CD4-positive, alpha-beta T cell (primary cell): ENCODE measurements around the gene PACSIN3. TPM values are rescaled to one million over a fixed set of nuclear protein-coding genes. Genes with fewer than 3 reads are reported as not detected.

ENCODE experiments used
- ATAC-seq: fragments of 200-7000 bp; cut with Tn5 transposase; one replicate; pipeline ENCODE4 v1.10.0; 2022; ENCODE audit warnings: mild to moderate bottlenecking; ENCODE audit not compliant: poor library complexity
- CTCF ChIA-PET: fragments of 350-600 bp; sonication (Branson Sonifier 250); formaldehyde crosslinking; loops from one replicate; lab custom pipeline; 2021; ENCODE audit warnings: antibody characterized with exemption, inconsistent platforms; lab: Charles Lee
- POLR2A ChIA-PET: fragments of 350-600 bp; sonication (Branson Sonifier 250); formaldehyde crosslinking; loops from one replicate; lab custom pipeline; 2021; ENCODE audit warnings: antibody characterized with exemption, inconsistent platforms; lab: Charles Lee
- DNase-seq, 14 experiments: peaks; one replicate each; pipeline ENCODE4 v3.0.0-alpha.2; 2013 to 2020; ENCODE audit warnings: mixed read lengths in 2 of 14
- H3K27ac ChIP-seq, 2 donors: one replicate each; pipeline versions ENCODE4 v1.5.1 to v1.7.0; 2013; ENCODE audit warnings: low read length in 2 of 2, low read depth in 1 of 2, mild to moderate bottlenecking in 1 of 2
- H3K27me3 ChIP-seq, 2 experiments: 1 replicate in 1 of 2; 2 replicates in 1 of 2; pipeline versions ENCODE4 v1.6.1 to v1.7.0; 2013; ENCODE audit warnings: low read length in 2 of 2, control low read depth in 1 of 2, mild to moderate bottlenecking in 1 of 2, moderate library complexity in 1 of 2; ENCODE audit not compliant: insufficient read depth in 2 of 2, control insufficient read depth in 1 of 2
- H3K36me3 ChIP-seq: one replicate; pipeline ENCODE4 v1.6.1; 2013; ENCODE audit warnings: low read length, control low read depth; ENCODE audit not compliant: insufficient read depth
- H3K4me1 ChIP-seq: one replicate; pipeline ENCODE4 v1.6.1; 2013; ENCODE audit warnings: low read length, control low read depth; ENCODE audit not compliant: insufficient read depth
- H3K4me3 ChIP-seq: one replicate; pipeline ENCODE4 v1.5.1; 2013; ENCODE audit warnings: mild to moderate bottlenecking, low read length, moderate library complexity
- H3K9me3 ChIP-seq, 2 experiments: 1 replicate in 1 of 2; 2 replicates in 1 of 2; pipeline versions ENCODE4 v1.6.1 to v1.7.0; 2013; ENCODE audit warnings: low read length in 2 of 2, mild to moderate bottlenecking in 2 of 2, control low read depth in 1 of 2, moderate library complexity in 1 of 2; ENCODE audit not compliant: control insufficient read depth in 1 of 2, insufficient read depth in 1 of 2
- H3K27ac Mint-ChIP-seq: one replicate; pipeline ENCODE4 v1.8.0; 2020; ENCODE audit warnings: mixed read lengths
- H3K27me3 Mint-ChIP-seq: one replicate; pipeline ENCODE4 v1.8.0; 2021; ENCODE audit warnings: mixed read lengths
- H3K36me3 Mint-ChIP-seq: one replicate; pipeline ENCODE4 v1.8.0; 2021; ENCODE audit warnings: low read depth, mixed read lengths
- H3K4me1 Mint-ChIP-seq: one replicate; pipeline ENCODE4 v1.8.0; 2021; ENCODE audit warnings: low read depth, mixed read lengths
- H3K4me3 Mint-ChIP-seq: one replicate; pipeline ENCODE4 v1.8.0; 2020; ENCODE audit warnings: mild to moderate bottlenecking, mixed read lengths
- H3K9me3 Mint-ChIP-seq: one replicate; pipeline ENCODE4 v1.8.0; 2020; ENCODE audit warnings: mixed read lengths
- intact Hi-C, 2 experiments: fragments of 100-400 bp; cut with DNase I in 1 of 2; cut with micrococcal nuclease in 1 of 2; formaldehyde crosslinking; loops; one replicate each; pipeline versions ENCODE4 v1.15.1 to v1.9.0; 2023 to 2025; cut with DNase I, micrococcal nuclease
- total RNA-seq, 174 experiments: library from RNA in 2 of 174; stranded (reverse) in 2 of 174; gene quantifications; one replicate each; pipeline ENCODE4 v1.2.3 and lab custom pipeline; 2021 to 2026
- TF ChIP-seq, protein P1 (sequence below): fragments of 200-600 bp; IDR thresholded peaks from one replicate; pipeline ENCODE4 v1.8.0; 2022; ENCODE audit warnings: antibody characterized with exemption, mild to moderate bottlenecking

PACSIN3 gene
- total RNA-seq, 2 experiments from 2014 or later, result 0.27 TPM; not detected in 1

- Mint-ChIP-seq H3K36me3 (peaks cover 19% of the 10 kb centered on the region), H3K4me1 (no peaks in the 10 kb centered on the region), H3K27me3 (no peaks in the 10 kb centered on the region), H3K4me3 (no peak overlapping the region), H3K27ac (no peak overlapping the region), H3K9me3 (no peaks in the 10 kb centered on the region)
- Histone ChIP-seq H3K27me3 (no peaks in the 10 kb centered on the region), H3K4me3 (no peak overlapping the region), H3K27ac (no peak overlapping the region), H3K9me3 (no peaks in the 10 kb centered on the region), H3K4me1 (no peaks in the 10 kb centered on the region), H3K36me3 (peaks cover 9% of the 10 kb centered on the region)
- ATAC-seq, result no peak
- TF ChIP-seq, protein P1, sequence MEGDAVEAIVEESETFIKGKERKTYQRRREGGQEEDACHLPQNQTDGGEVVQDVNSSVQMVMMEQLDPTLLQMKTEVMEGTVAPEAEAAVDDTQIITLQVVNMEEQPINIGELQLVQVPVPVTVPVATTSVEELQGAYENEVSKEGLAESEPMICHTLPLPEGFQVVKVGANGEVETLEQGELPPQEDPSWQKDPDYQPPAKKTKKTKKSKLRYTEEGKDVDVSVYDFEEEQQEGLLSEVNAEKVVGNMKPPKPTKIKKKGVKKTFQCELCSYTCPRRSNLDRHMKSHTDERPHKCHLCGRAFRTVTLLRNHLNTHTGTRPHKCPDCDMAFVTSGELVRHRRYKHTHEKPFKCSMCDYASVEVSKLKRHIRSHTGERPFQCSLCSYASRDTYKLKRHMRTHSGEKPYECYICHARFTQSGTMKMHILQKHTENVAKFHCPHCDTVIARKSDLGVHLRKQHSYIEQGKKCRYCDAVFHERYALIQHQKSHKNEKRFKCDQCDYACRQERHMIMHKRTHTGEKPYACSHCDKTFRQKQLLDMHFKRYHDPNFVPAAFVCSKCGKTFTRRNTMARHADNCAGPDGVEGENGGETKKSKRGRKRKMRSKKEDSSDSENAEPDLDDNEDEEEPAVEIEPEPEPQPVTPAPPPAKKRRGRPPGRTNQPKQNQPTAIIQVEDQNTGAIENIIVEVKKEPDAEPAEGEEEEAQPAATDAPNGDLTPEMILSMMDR, result no peak
- ChIA-PET POLR2A (no interaction called here), CTCF (no interaction called here)
- no peak for DNase-seq
- intact Hi-C loops, result no loop called here
Observed at GRCh38 chr11:47137476-47137875, 48.8 kb downstream of the PACSIN3 start.

GRCh38 chr11:47136921-47137320, 49.3 kb downstream of the PACSIN3 start:
- Histone ChIP-seq H3K36me3 (peaks cover 9% of the 10 kb centered on the region), H3K27ac (no peak overlapping the region), H3K9me3 (no peaks in the 10 kb centered on the region), H3K4me1 (no peaks in the 10 kb centered on the region), H3K27me3 (no peaks in the 10 kb centered on the region), H3K4me3 (no peak overlapping the region)
- no peak for ATAC-seq
- no peak for DNase-seq
- Mint-ChIP-seq H3K27me3 (no peaks in the 10 kb centered on the region), H3K9me3 (no peaks in the 10 kb centered on the region), H3K36me3 (peaks cover 19% of the 10 kb centered on the region), H3K4me1 (no peaks in the 10 kb centered on the region), H3K4me3 (no peak overlapping the region), H3K27ac (no peak overlapping the region)
- ChIA-PET POLR2A (no interaction called here), CTCF (no interaction called here)
- TF ChIP-seq, protein P1, result no peak
- intact Hi-C loops, result no loop called here

GRCh38 chr11:47136327-47136726, 49.9 kb downstream of the PACSIN3 start:
- intact Hi-C loops, result no loop called here
- Histone ChIP-seq H3K27ac (no peak overlapping the region), H3K36me3 (peaks cover 9% of the 10 kb centered on the region), H3K9me3 (no peaks in the 10 kb centered on the region), H3K4me3 (no peak overlapping the region), H3K27me3 (no peaks in the 10 kb centered on the region), H3K4me1 (no peaks in the 10 kb centered on the region)
- TF ChIP-seq, protein P1, result no peak
- no peak for ATAC-seq
- Mint-ChIP-seq H3K27me3 (no peaks in the 10 kb centered on the region), H3K9me3 (no peaks in the 10 kb centered on the region), H3K4me1 (no peaks in the 10 kb centered on the region), H3K4me3 (no peak overlapping the region), H3K27ac (no peak overlapping the region), H3K36me3 (peaks cover 19% of the 10 kb centered on the region)
- ChIA-PET CTCF (no interaction called here), POLR2A (no interaction called here)
- DNase-seq, result no peak
